Natural killer cell (primary cell): ENCODE data around the gene CAMTA1. TPM values are rescaled to one million over a fixed set of nuclear protein-coding genes. Genes with fewer than 3 reads are reported as not detected.

ENCODE experiments used
- ATAC-seq, 3 donors: fragments of 150-1000 bp in 2 of 3; fragments of 200-7000 bp in 1 of 3; cut with Tn5 transposase; 1 replicate in 1 of 3; 2 replicates in 2 of 3; pipeline ENCODE4 v1.10.0; 2021; ENCODE audit warnings: mild to moderate bottlenecking in 2 of 3, moderate library complexity in 2 of 3
- DNase-seq, 2 donors: peaks; one replicate each; pipeline versions ENCODE4 v3.0.0 to v3.0.0-alpha.2; 2013 to 2021; ENCODE audit warnings: mixed read lengths in 1 of 2
- H3K27ac ChIP-seq: one replicate; pipeline ENCODE4 v1.5.1; 2013; ENCODE audit warnings: mild to moderate bottlenecking, low read length
- H3K27me3 ChIP-seq: one replicate; pipeline ENCODE4 v1.6.1; 2013; ENCODE audit warnings: low read length; ENCODE audit not compliant: control insufficient read depth, insufficient read depth
- H3K36me3 ChIP-seq: one replicate; pipeline ENCODE4 v1.6.1; 2013; ENCODE audit warnings: low read length; ENCODE audit not compliant: control insufficient read depth, insufficient read depth
- H3K4me1 ChIP-seq: one replicate; pipeline ENCODE4 v1.6.1; 2013; ENCODE audit warnings: low read length; ENCODE audit not compliant: control insufficient read depth, insufficient read depth
- H3K4me3 ChIP-seq: one replicate; pipeline ENCODE4 v1.5.1; 2013; ENCODE audit warnings: low read length
- H3K9me3 ChIP-seq: one replicate; pipeline ENCODE4 v1.6.1; 2013; ENCODE audit warnings: low read length; ENCODE audit not compliant: control insufficient read depth, insufficient read depth
- H3K27ac Mint-ChIP-seq, 2 donors: one replicate each; pipeline ENCODE4 v1.8.0; 2022; ENCODE audit warnings: mild to moderate bottlenecking in 2 of 2, mixed read lengths in 2 of 2, moderate library complexity in 1 of 2
- H3K27me3 Mint-ChIP-seq, 2 donors: one replicate each; pipeline ENCODE4 v1.8.0; 2022; ENCODE audit warnings: low read depth in 2 of 2, mixed read lengths in 2 of 2
- H3K36me3 Mint-ChIP-seq: one replicate; pipeline ENCODE4 v1.8.0; 2022; ENCODE audit warnings: mixed read lengths
- H3K4me1 Mint-ChIP-seq, 2 donors: one replicate each; pipeline ENCODE4 v1.8.0; 2022; ENCODE audit warnings: mixed read lengths in 2 of 2
- H3K4me3 Mint-ChIP-seq: one replicate; pipeline ENCODE4 v1.8.0; 2022; ENCODE audit warnings: mild to moderate bottlenecking, moderate library complexity, mixed read lengths
- H3K9me3 Mint-ChIP-seq, 2 donors: one replicate each; pipeline ENCODE4 v1.8.0; 2022; ENCODE audit warnings: mixed read lengths in 2 of 2
- WGBS: methylation state at CpG from one replicate; pipeline ENCODE4 v1.1.7; 2013; ENCODE audit warnings: missing lambda C conversion rate; ENCODE audit not compliant: insufficient coverage; 5-methylcytosine and 5-hydroxymethylcytosine counted together
- intact Hi-C: fragments of 100-400 bp; cut with micrococcal nuclease; formaldehyde crosslinking; loops from one replicate; pipeline ENCODE4 v1.14.2; 2022
- total RNA-seq, 4 donors: library from RNA; stranded (reverse); fragments of 120-200 nt in 1 of 4; gene quantifications; one replicate each; pipeline versions ENCODE4 v1.2.3 to v1.2.4, GENCODE V29; 2013 to 2022
- TF ChIP-seq, protein P1 (sequence below): fragments of 200-600 bp; IDR thresholded peaks from one replicate; pipeline ENCODE4 v1.8.0; 2022; ENCODE audit warnings: antibody characterized with exemption

CAMTA1 gene
- total RNA-seq, 3 donors from 2014 or later (not counting 1 experiment from before 2014, with no cell fraction given) = 40.6 to 53.3 (median 44.9) TPM

GRCh38 chr1:7444363-7444762 is 659.1 kb downstream of the CAMTA1 start:
- Histone ChIP-seq H3K36me3 (no peaks in the 10 kb centered on the region), H3K9me3 (no peaks in the 10 kb centered on the region), H3K4me1 (no peaks in the 10 kb centered on the region), H3K27ac (no peak overlapping the region), H3K27me3 (no peaks in the 10 kb centered on the region), H3K4me3 (no peak overlapping the region)
- ATAC-seq = no peak
- no peaks in the 10 kb centered on the region for H3K27me3 Mint-ChIP-seq
- H3K4me3 Mint-ChIP-seq = no peak overlapping the region
- intact Hi-C loops = no loop called here
- no peaks in the 10 kb centered on the region for H3K9me3 Mint-ChIP-seq
- H3K27ac Mint-ChIP-seq = no peak overlapping the region
- H3K4me1 Mint-ChIP-seq = no peaks in the 10 kb centered on the region
- TF ChIP-seq, protein P1, sequence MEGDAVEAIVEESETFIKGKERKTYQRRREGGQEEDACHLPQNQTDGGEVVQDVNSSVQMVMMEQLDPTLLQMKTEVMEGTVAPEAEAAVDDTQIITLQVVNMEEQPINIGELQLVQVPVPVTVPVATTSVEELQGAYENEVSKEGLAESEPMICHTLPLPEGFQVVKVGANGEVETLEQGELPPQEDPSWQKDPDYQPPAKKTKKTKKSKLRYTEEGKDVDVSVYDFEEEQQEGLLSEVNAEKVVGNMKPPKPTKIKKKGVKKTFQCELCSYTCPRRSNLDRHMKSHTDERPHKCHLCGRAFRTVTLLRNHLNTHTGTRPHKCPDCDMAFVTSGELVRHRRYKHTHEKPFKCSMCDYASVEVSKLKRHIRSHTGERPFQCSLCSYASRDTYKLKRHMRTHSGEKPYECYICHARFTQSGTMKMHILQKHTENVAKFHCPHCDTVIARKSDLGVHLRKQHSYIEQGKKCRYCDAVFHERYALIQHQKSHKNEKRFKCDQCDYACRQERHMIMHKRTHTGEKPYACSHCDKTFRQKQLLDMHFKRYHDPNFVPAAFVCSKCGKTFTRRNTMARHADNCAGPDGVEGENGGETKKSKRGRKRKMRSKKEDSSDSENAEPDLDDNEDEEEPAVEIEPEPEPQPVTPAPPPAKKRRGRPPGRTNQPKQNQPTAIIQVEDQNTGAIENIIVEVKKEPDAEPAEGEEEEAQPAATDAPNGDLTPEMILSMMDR = no peak
- no peaks in the 10 kb centered on the region for H3K36me3 Mint-ChIP-seq
- no peak for DNase-seq
- 61% methylated on average over 4 of the region's 4 CpGs for WGBS

GRCh38 chr1:7447093-7447492 is 661.8 kb downstream of the CAMTA1 start:
- Mint-ChIP-seq H3K36me3 (no peaks in the 10 kb centered on the region), H3K9me3 (no peaks in the 10 kb centered on the region), H3K4me1 (no peaks in the 10 kb centered on the region), H3K4me3 (no peak overlapping the region), H3K27ac (no peak overlapping the region), H3K27me3 (no peaks in the 10 kb centered on the region)
- H3K4me1 ChIP-seq = no peaks in the 10 kb centered on the region
- 78% methylated on average over 7 of the region's 9 CpGs for WGBS
- H3K36me3 ChIP-seq = no peaks in the 10 kb centered on the region
- H3K27me3 ChIP-seq = no peaks in the 10 kb centered on the region
- no peak for ATAC-seq
- H3K9me3 ChIP-seq = no peaks in the 10 kb centered on the region
- H3K4me3 ChIP-seq = no peak overlapping the region
- intact Hi-C loops = no loop called here
- no peak for DNase-seq
- TF ChIP-seq, protein P1 = no peak
- H3K27ac ChIP-seq = no peak overlapping the region

GRCh38 chr1:7447736-7448135 is 662.5 kb downstream of the CAMTA1 start:
- Mint-ChIP-seq H3K36me3 (no peaks in the 10 kb centered on the region), H3K9me3 (no peaks in the 10 kb centered on the region), H3K27me3 (no peaks in the 10 kb centered on the region), H3K4me3 (no peak overlapping the region), H3K27ac (no peak overlapping the region), H3K4me1 (no peaks in the 10 kb centered on the region)
- intact Hi-C loops = no loop called here
- no peaks in the 10 kb centered on the region for H3K9me3 ChIP-seq
- no peaks in the 10 kb centered on the region for H3K4me1 ChIP-seq
- DNase-seq (no peak), ATAC-seq (no peak)
- H3K36me3 ChIP-seq = no peaks in the 10 kb centered on the region
- H3K27me3 ChIP-seq = no peaks in the 10 kb centered on the region
- 91% methylated on average over 6 of the region's 6 CpGs for WGBS
- H3K27ac ChIP-seq = no peak overlapping the region
- H3K4me3 ChIP-seq = no peak overlapping the region
- TF ChIP-seq, protein P1 = no peak

GRCh38 chr1:7448986-7449385 is 663.7 kb downstream of the CAMTA1 start:
- Histone ChIP-seq H3K27ac (no peak overlapping the region), H3K27me3 (no peaks in the 10 kb centered on the region), H3K4me1 (no peaks in the 10 kb centered on the region), H3K36me3 (no peaks in the 10 kb centered on the region), H3K9me3 (no peaks in the 10 kb centered on the region), H3K4me3 (no peak overlapping the region)
- intact Hi-C loops = no loop called here
- H3K27ac Mint-ChIP-seq = no peak overlapping the region
- H3K27me3 Mint-ChIP-seq = no peaks in the 10 kb centered on the region
- no peaks in the 10 kb centered on the region for H3K4me1 Mint-ChIP-seq
- no peaks in the 10 kb centered on the region for H3K9me3 Mint-ChIP-seq
- WGBS = 87% methylated on average over 10 of the region's 10 CpGs
- no peaks in the 10 kb centered on the region for H3K36me3 Mint-ChIP-seq
- DNase-seq (no peak), ATAC-seq (no peak)
- H3K4me3 Mint-ChIP-seq = no peak overlapping the region
- TF ChIP-seq, protein P1 = no peak
